DOHH2 (cell line): ENCODE data around the gene PKHD1.

ENCODE experiments used
- H3F3A ChIP-seq: fragments of 200-600 bp; sonication (generic), shearing (Covaris generic); 2 replicates; pipeline ENCODE4 v1.6.0; 2016; ENCODE audit warnings: antibody characterized with exemption, mild to moderate bottlenecking; ENCODE audit not compliant: control insufficient read depth, insufficient read depth
- H3K27ac ChIP-seq: fragments of 200-600 bp; sonication (generic); 2 replicates; pipeline ENCODE4 v1.5.1; 2014; ENCODE audit warnings: low read depth, mild to moderate bottlenecking, low read length, moderate library complexity
- H3K27me3 ChIP-seq: fragments of 200-600 bp; sonication (generic); 2 replicates; pipeline ENCODE4 v1.6.1; 2014; ENCODE audit warnings: mild to moderate bottlenecking, low read length, mixed read lengths; ENCODE audit not compliant: control insufficient read depth
- H3K36me3 ChIP-seq: fragments of 200-600 bp; sonication (generic); 2 replicates; pipeline ENCODE4 v1.6.1; 2014; ENCODE audit warnings: mild to moderate bottlenecking, low read length, moderate library complexity, mixed read lengths; ENCODE audit not compliant: control insufficient read depth
- H3K4me1 ChIP-seq: fragments of 200-600 bp; sonication (generic); 2 replicates; pipeline ENCODE4 v1.6.1; 2014; ENCODE audit warnings: mild to moderate bottlenecking, low read length, mixed read lengths; ENCODE audit not compliant: control insufficient read depth
- H3K4me2 ChIP-seq: fragments of 200-600 bp; sonication (generic); 2 replicates; pipeline ENCODE4 v1.6.0; 2014; ENCODE audit warnings: mild to moderate bottlenecking, low read length, moderate library complexity
- H3K4me3 ChIP-seq: fragments of 200-600 bp; sonication (generic); 2 replicates; pipeline ENCODE4 v1.5.1; 2014; ENCODE audit warnings: mild to moderate bottlenecking, low read length, mixed read lengths
- H3K79me2 ChIP-seq: fragments of 200-600 bp; sonication (generic); 2 replicates; pipeline ENCODE4 v1.6.1; 2014; ENCODE audit warnings: mild to moderate bottlenecking, low read length, mixed read lengths; ENCODE audit not compliant: control insufficient read depth
- H3K9me2 ChIP-seq: fragments of 200-600 bp; sonication (generic); replicated peaks from 2 replicates; pipeline ENCODE4 v1.6.1; 2014; ENCODE audit warnings: mild to moderate bottlenecking, low read length, mixed read lengths; ENCODE audit not compliant: control insufficient read depth
- H3K9me3 ChIP-seq: fragments of 200-600 bp; sonication (generic); 2 replicates; pipeline ENCODE4 v1.6.1; 2014; ENCODE audit warnings: antibody characterized with exemption, low read length, mixed read lengths; ENCODE audit not compliant: control insufficient read depth, insufficient read depth
- H4K20me1 ChIP-seq: fragments of 200-600 bp; sonication (generic); 2 replicates; pipeline ENCODE4 v1.6.0; 2014; ENCODE audit warnings: low read depth, mild to moderate bottlenecking, antibody characterized with exemption, low read length, moderate library complexity; ENCODE audit not compliant: control insufficient read depth, insufficient read depth
- EZH2phosphoT487 ChIP-seq: fragments of 200-600 bp; sonication (generic); IDR thresholded peaks from 2 replicates; pipeline ENCODE4 v1.6.1; 2017; ENCODE audit warnings: borderline replicate concordance, mild to moderate bottlenecking, antibody characterized with exemption, low read length, moderate library complexity, mixed read lengths
- TF ChIP-seq, protein P1 (sequence below): fragments of 200-600 bp; sonication (generic); IDR thresholded peaks from one replicate; pipeline ENCODE4 v1.5.1; 2014; ENCODE audit warnings: antibody characterized with exemption, mild to moderate bottlenecking, low read depth, low read length; ENCODE audit not compliant: poor library complexity, severe bottlenecking

The PKHD1 gene

DNA sequence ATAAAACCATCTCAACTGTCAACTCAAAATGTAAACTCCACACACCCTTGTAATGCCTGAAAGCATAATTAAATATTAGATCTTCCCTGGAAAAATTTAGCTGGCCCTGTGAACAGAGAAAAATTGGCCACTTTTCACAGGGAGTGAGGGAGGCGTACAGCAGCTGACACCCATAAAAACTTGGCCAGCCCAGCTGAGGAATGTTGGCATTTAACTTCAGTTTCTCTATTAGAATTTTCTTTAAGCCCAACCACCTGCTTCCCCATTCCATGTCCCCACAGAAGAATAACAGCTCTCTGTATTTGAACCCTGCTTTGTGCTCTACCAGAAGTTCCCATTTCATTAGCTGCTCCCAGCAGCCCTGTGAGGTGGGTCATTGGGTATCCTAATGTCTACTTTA, 41.0 kb downstream of the PKHD1 start:
- Histone ChIP-seq H3K79me2 (no peaks in the 10 kb centered on the region), H3K27ac (no peak overlapping the region), H3K4me1 (no peaks in the 10 kb centered on the region), H3F3A (no peaks in the 10 kb centered on the region), H3K4me3 (no peak overlapping the region), H3K9me2 (no peaks in the 10 kb centered on the region), H3K36me3 (no peaks in the 10 kb centered on the region), H3K27me3 (peaks cover 8% of the 10 kb centered on the region; the same call in 1 of the 2 replicates), H3K9me3 (no peaks in the 10 kb centered on the region), H4K20me1 (no peaks in the 10 kb centered on the region), H3K4me2 (no peak overlapping the region)
- no peak for TF ChIP-seq EZH2phosphoT487
- TF ChIP-seq, protein P1, sequence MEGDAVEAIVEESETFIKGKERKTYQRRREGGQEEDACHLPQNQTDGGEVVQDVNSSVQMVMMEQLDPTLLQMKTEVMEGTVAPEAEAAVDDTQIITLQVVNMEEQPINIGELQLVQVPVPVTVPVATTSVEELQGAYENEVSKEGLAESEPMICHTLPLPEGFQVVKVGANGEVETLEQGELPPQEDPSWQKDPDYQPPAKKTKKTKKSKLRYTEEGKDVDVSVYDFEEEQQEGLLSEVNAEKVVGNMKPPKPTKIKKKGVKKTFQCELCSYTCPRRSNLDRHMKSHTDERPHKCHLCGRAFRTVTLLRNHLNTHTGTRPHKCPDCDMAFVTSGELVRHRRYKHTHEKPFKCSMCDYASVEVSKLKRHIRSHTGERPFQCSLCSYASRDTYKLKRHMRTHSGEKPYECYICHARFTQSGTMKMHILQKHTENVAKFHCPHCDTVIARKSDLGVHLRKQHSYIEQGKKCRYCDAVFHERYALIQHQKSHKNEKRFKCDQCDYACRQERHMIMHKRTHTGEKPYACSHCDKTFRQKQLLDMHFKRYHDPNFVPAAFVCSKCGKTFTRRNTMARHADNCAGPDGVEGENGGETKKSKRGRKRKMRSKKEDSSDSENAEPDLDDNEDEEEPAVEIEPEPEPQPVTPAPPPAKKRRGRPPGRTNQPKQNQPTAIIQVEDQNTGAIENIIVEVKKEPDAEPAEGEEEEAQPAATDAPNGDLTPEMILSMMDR, result no peak

DNA sequence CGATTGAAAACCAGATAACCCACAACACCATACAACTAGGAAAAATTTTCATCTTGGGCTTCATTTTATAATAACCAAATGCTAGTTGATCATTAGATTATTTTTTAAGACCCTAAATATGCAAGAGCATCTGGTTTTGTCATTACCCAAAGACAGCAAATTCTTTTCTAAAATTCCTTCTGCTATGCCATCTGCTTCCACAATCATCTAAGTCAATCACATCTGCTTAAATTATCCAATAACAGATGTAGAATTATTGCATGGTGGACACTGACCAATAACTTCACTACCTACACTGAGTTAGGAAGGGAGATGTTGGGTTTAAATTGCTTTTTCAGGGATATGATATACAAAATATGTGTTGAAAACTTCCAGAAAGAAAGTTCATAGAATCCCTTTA, 41.9 kb downstream of the PKHD1 start:
- no peak overlapping the region for H3K4me2 ChIP-seq
- no peaks in the 10 kb centered on the region for H3F3A ChIP-seq
- H4K20me1 ChIP-seq, result no peaks in the 10 kb centered on the region
- no peaks in the 10 kb centered on the region for H3K4me1 ChIP-seq
- no peaks in the 10 kb centered on the region for H3K9me3 ChIP-seq
- H3K79me2 ChIP-seq, result no peaks in the 10 kb centered on the region
- H3K9me2 ChIP-seq, result no peaks in the 10 kb centered on the region
- TF ChIP-seq EZH2phosphoT487, result no peak
- TF ChIP-seq, protein P1, result no peak
- no peak overlapping the region for H3K4me3 ChIP-seq
- no peak overlapping the region for H3K27ac ChIP-seq
- peaks cover 6% of the 10 kb centered on the region; the same call in 1 of the 2 replicates for H3K27me3 ChIP-seq
- no peaks in the 10 kb centered on the region for H3K36me3 ChIP-seq

DNA sequence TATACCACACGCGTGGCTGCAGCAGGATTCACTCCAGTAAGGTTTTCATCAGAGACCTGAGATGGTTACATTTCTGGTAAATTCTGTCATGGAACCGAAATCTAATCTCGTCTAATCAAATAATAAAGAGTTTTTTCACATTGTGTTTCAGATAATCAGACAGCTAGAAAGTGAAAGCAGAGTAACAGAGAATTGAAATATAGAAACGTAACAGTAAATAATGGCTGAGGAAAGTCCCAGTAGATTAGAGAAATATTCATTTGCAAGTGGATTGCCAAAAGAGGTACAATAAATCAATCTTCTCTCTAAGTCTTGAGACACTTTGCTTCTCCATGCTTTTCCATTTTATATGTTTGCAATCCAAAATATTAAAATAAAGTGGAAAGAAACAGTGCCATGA, 42.4 kb downstream of the PKHD1 start:
- H3K4me2 ChIP-seq, result no peak overlapping the region
- no peak overlapping the region for H3K4me3 ChIP-seq
- H3K27me3 ChIP-seq, result peaks cover 6% of the 10 kb centered on the region; the same call in 1 of the 2 replicates
- H3K27ac ChIP-seq, result no peak overlapping the region
- no peaks in the 10 kb centered on the region for H4K20me1 ChIP-seq
- H3K9me3 ChIP-seq, result no peaks in the 10 kb centered on the region
- H3K79me2 ChIP-seq, result no peaks in the 10 kb centered on the region
- TF ChIP-seq EZH2phosphoT487, result no peak
- TF ChIP-seq, protein P1, result no peak
- no peaks in the 10 kb centered on the region for H3K9me2 ChIP-seq
- no peaks in the 10 kb centered on the region for H3F3A ChIP-seq
- H3K36me3 ChIP-seq, result no peaks in the 10 kb centered on the region
- H3K4me1 ChIP-seq, result no peaks in the 10 kb centered on the region
